Spleen (tissue), 11 donors: ENCODE data around the gene HYAL1. TPM values are rescaled to one million over a fixed set of nuclear protein-coding genes. Genes with fewer than 3 reads are reported as not detected.
A peak's percentile ranks its signal among the peaks of the same experiment; 100 is the strongest.

Experiments
- DNase-seq: peaks from one replicate; pipeline ENCODE4 v3.0.0-alpha.2; 2020
- H3K27ac ChIP-seq, 8 donors: fragments of 200-600 bp; sonication (generic) in 7 of 8; 1 replicate in 4 of 8; 2 replicates in 4 of 8; pipeline versions ENCODE4 v1.5.0 to v1.8.0; 2016 to 2021; ENCODE audit warnings: inconsistent platforms in 4 of 8, mild to moderate bottlenecking in 4 of 8, moderate library complexity in 1 of 8
- H3K27me3 ChIP-seq, 7 donors: fragments of 200-600 bp; sonication (generic) in 6 of 7; replicated peaks in 1 of 7; 1 replicate in 4 of 7; 2 replicates in 3 of 7; pipeline versions ENCODE4 v1.5.0 to v1.8.0; 2016 to 2021; ENCODE audit warnings: inconsistent platforms in 3 of 7, mild to moderate bottlenecking in 1 of 7
- H3K36me3 ChIP-seq, 6 donors: fragments of 200-600 bp; sonication (generic) in 5 of 6; 1 replicate in 4 of 6; 2 replicates in 2 of 6; pipeline versions ENCODE4 v1.5.0 to v1.8.0; 2016 to 2021; ENCODE audit warnings: inconsistent platforms in 2 of 6
- H3K4me1 ChIP-seq, 6 donors: fragments of 200-600 bp; sonication (generic) in 5 of 6; 1 replicate in 3 of 6; 2 replicates in 3 of 6; pipeline versions ENCODE4 v1.5.0 to v1.8.0; 2016 to 2021; ENCODE audit warnings: inconsistent platforms in 3 of 6
- H3K4me3 ChIP-seq, 8 donors: fragments of 200-600 bp; sonication (generic) in 7 of 8; 1 replicate in 4 of 8; 2 replicates in 4 of 8; pipeline versions ENCODE4 v1.5.0 to v1.8.0; 2016 to 2021; ENCODE audit warnings: inconsistent platforms in 4 of 8, mild to moderate bottlenecking in 4 of 8, moderate library complexity in 2 of 8
- H3K9me3 ChIP-seq, 8 donors: fragments of 200-600 bp; sonication (generic) in 7 of 8; 1 replicate in 4 of 8; 2 replicates in 4 of 8; pipeline versions ENCODE4 v1.5.0 to v1.8.0; 2016 to 2021; ENCODE audit warnings: inconsistent platforms in 4 of 8
- POLR2A ChIP-seq, 3 donors: fragments of 450-650 bp; IDR thresholded peaks; one replicate each; pipeline ENCODE4 v1.5.1; 2017; ENCODE audit warnings: antibody characterized with exemption in 3 of 3, mild to moderate bottlenecking in 1 of 3
- POLR2AphosphoS5 ChIP-seq, 3 donors: sonication (generic); formaldehyde crosslinking; IDR thresholded peaks; one replicate each; pipeline ENCODE4 v1.5.1; 2017; ENCODE audit warnings: antibody characterized with exemption in 3 of 3
- WGBS, 5 donors: extraction: QIAGEN DNeasy Blood & Tissue Kit in 3 of 5; methylation state at CpG; one replicate each; pipeline versions ENCODE4 v1.1.5 to v1.1.7; 2013 to 2018; 5-methylcytosine and 5-hydroxymethylcytosine counted together
- intact Hi-C: fragments of 100-400 bp; cut with DNase I; formaldehyde crosslinking; loops from one replicate; pipeline ENCODE4 v1.15.0; 2023; ENCODE audit warnings: low total_unique reads
- polyA plus RNA-seq, 3 donors: library from polyadenylated mRNA; stranded (reverse); fragments of 200-250 nt; gene quantifications; one replicate each; pipeline ENCODE4 v1.2.1, GENCODE V29; 2013
- total RNA-seq, 7 donors: library from RNA; depleted of rRNA in 3 of 7; stranded (reverse); fragments of >200 nt in 3 of 7; fragmentation: NEBNext Ultra II Directional in 4 of 7; extraction: Animal tissue kit (Norgen Biotek cat#: 25700) in 4 of 7; gene quantifications; one replicate each; pipeline versions ENCODE4 v1.1.0 to v1.2.1, GENCODE V29; 2016 to 2021
- TF ChIP-seq, protein P1 (sequence below), 11 experiments: fragments of 200-600 bp in 7 of 11; fragments of 450-650 bp in 4 of 11; sonication (generic) in 4 of 11; IDR thresholded peaks in 8 of 11; conservative IDR thresholded peaks in 3 of 11; 1 replicate in 7 of 11; 2 replicates in 4 of 11; pipeline versions ENCODE4 v1.4.0 to v1.8.0; 2016 to 2021; ENCODE audit warnings: antibody characterized with exemption in 11 of 11, inconsistent platforms in 4 of 11, mild to moderate bottlenecking in 1 of 11
- donor health status: healthy with polysubstance abuse.
- donor health status: DM: no; HTN: no; CAD: no; lungs with moderate emphysema.
- donor health status: DM: no; HTN: no; CAD: no.
- donor health status: Bipolar disorder and iron deficiency.
- donor health status: healthy.
- donor health status: DM: no; HTN: no; CAD: no.
- donor health status: DM: yes; HTN: yes; CAD: no.

HYAL1 gene
- total and polyA plus RNA-seq, 10 donors, result 18.2 to 172 (median 97.8) TPM

DNA sequence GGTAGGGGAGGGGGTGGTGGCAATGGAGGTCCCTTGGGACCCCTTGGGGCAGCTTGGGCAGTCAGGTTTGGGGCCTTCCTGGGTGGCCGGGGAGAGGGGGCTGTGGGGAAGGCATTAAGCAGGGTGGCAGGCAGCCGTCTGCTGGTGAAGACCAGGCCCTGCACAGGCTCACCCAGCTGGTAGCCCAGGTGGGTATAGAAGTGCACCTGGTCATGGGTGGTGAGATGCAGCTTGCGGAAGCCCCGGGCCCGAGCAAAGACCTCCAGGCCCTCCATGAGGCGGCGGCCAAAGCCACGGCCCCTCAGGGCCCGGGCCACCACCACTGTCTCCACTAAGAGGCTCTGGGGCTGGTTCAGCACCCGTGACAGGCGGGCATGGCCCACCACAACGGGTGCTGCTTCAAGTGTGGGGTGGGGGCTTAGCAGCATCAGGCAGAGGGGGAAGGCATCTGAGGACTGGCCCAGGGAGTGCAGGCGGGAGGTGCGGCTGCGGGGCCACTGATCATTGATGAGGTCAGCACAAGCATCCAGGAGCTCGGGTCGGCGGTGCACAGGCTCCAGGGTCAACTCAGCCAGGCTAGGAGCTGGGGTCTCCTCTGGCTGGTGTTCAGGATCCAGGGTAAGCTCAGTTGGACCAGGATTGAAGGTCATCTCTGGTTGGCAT, 6.5 kb downstream of the HYAL1 start:
- Histone ChIP-seq H3K36me3 (peaks cover 0 to 10% (median 0%) of the 10 kb centered on the region in 6 donors), H3K4me1 (peaks cover 23 to 60% (median 45%) of the 10 kb centered on the region in 6 donors), H3K9me3 (no peaks in the 10 kb centered on the region), H3K27me3 (no peaks in the 10 kb centered on the region), H3K4me3 (no peak overlapping the region), H3K27ac (peak overlapping the region in 2 of 8 donors; percentile 96 to 98)
- intact Hi-C loops, result no loop called here
- no peak for DNase-seq
- WGBS, 5 donors, result 90 to 97% (median 95%) methylated on average over 5 to 18 of the region's 18 CpGs
- TF ChIP-seq POLR2A (IDR thresholded peaks at IDR 0.05), result no peak
- peak in 1 of 3 donors; percentile 55 for TF ChIP-seq POLR2AphosphoS5 (IDR thresholded peaks at IDR 0.05)
- TF ChIP-seq, protein P1, sequence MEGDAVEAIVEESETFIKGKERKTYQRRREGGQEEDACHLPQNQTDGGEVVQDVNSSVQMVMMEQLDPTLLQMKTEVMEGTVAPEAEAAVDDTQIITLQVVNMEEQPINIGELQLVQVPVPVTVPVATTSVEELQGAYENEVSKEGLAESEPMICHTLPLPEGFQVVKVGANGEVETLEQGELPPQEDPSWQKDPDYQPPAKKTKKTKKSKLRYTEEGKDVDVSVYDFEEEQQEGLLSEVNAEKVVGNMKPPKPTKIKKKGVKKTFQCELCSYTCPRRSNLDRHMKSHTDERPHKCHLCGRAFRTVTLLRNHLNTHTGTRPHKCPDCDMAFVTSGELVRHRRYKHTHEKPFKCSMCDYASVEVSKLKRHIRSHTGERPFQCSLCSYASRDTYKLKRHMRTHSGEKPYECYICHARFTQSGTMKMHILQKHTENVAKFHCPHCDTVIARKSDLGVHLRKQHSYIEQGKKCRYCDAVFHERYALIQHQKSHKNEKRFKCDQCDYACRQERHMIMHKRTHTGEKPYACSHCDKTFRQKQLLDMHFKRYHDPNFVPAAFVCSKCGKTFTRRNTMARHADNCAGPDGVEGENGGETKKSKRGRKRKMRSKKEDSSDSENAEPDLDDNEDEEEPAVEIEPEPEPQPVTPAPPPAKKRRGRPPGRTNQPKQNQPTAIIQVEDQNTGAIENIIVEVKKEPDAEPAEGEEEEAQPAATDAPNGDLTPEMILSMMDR (IDR thresholded peaks at IDR 0.05 in 8 of 11, conservative IDR thresholded peaks at IDR 0.05 in 3 of 11), result no peak

DNA sequence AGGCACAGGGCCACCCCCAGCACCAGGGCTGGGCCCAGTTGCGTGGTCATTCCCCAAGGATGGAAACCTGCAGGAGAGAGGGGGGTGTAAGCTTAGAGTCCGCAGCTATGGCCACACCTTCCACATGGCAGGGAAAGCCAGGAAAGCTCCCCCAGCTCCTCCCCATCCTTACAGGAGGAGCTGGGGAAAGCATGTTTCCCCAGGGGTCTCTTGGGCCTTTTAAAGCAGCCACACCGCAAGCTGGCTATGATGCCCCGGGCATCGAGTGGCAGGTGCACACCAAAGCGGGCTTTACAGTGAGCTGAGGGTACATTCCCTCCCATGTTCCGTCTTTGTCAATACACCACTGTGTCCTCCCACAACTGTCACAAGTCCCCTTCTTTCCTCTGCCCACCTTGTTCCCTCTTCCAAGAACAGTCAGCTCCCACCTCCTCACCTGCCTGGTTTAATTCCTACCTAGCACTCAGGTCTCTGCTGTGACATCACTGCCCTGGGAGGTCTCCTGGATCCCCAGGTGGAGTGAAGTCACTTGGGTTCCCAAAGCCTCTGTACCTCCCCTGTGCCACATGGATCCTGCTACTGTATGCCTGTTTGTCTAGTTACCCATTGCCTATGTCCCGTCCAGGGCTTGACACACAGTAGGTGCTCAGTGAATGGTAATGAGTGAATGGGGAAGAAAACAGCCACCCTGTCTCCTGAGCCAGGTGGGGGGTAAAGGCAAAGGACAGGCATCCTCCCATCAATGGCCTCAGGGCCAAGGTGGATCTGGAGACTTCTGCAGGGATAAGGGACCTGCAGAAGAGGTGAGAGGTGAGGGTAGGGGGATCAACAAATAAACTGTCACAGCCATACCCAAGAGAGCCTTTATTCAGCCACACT, 7.6 kb downstream of the HYAL1 start:
- Histone ChIP-seq H3K27ac (no peak overlapping the region), H3K36me3 (peaks cover 0 to 10% (median 0%) of the 10 kb centered on the region in 6 donors), H3K27me3 (no peaks in the 10 kb centered on the region), H3K4me1 (peaks cover 33 to 61% (median 49%) of the 10 kb centered on the region in 6 donors), H3K9me3 (no peaks in the 10 kb centered on the region), H3K4me3 (no peak overlapping the region)
- TF ChIP-seq, protein P1 (IDR thresholded peaks at IDR 0.05 in 8 of 11, conservative IDR thresholded peaks at IDR 0.05 in 3 of 11), result no peak
- TF ChIP-seq POLR2AphosphoS5 (IDR thresholded peaks at IDR 0.05) (no peak), POLR2A (IDR thresholded peaks at IDR 0.05) (no peak)
- 91 to 95% (median 91%) methylated on average over 8 of the region's 8 CpGs for WGBS, 5 donors
- intact Hi-C loops, result no loop called here
- DNase-seq, result no peak

GRCh38 chr3:50294492-50295403, 8.6 kb downstream of the HYAL1 start:
- WGBS, 5 donors, result 88 to 94% (median 91%) methylated on average over 19 to 22 of the region's 22 CpGs
- DNase-seq, result no peak
- no peaks in the 10 kb centered on the region for H3K9me3 ChIP-seq
- TF ChIP-seq POLR2AphosphoS5 (IDR thresholded peaks at IDR 0.05), result no peak
- TF ChIP-seq, protein P1 (IDR thresholded peaks at IDR 0.05 in 8 of 11, conservative IDR thresholded peaks at IDR 0.05 in 3 of 11), result no peak
- peaks cover 0 to 20% (median 6%) of the 10 kb centered on the region in 6 donors for H3K36me3 ChIP-seq
- H3K4me1 ChIP-seq, result peaks cover 26 to 58% (median 42%) of the 10 kb centered on the region in 6 donors
- H3K4me3 ChIP-seq, result no peak overlapping the region
- no peaks in the 10 kb centered on the region for H3K27me3 ChIP-seq
- no peak overlapping the region for H3K27ac ChIP-seq
- intact Hi-C loops, result no loop called here
